Ovary (tissue), 9 donors: ENCODE results near the gene GLI3. TPM values are rescaled to one million over a fixed set of nuclear protein-coding genes. Genes with fewer than 3 reads are reported as not detected.

ENCODE experiments used
- DNase-seq, 5 donors: peaks; one replicate each; pipeline ENCODE4 v3.0.0-alpha.2; 2019 to 2020
- H3K27ac ChIP-seq, 2 donors: fragments of 200-600 bp; one replicate each; pipeline versions ENCODE4 v1.5.1 to v1.8.0; 2019 to 2022
- H3K27me3 ChIP-seq: fragments of 200-600 bp; one replicate; pipeline ENCODE4 v1.8.0; 2022
- H3K36me3 ChIP-seq: fragments of 200-600 bp; sonication (generic); one replicate; pipeline ENCODE4 v1.5.1; 2019
- H3K4me1 ChIP-seq: one replicate; pipeline ENCODE4 v1.8.1; 2013; ENCODE audit warnings: mild to moderate bottlenecking, moderate library complexity; ENCODE audit not compliant: insufficient read depth
- H3K4me3 ChIP-seq: fragments of 200-600 bp; sonication (generic); one replicate; pipeline ENCODE4 v1.5.1; 2017
- H3K9me3 ChIP-seq, 2 donors: fragments of 200-600 bp in 1 of 2; sonication (generic) in 1 of 2; one replicate each; pipeline versions ENCODE4 v1.5.1 to v1.8.1; 2013 to 2019; ENCODE audit warnings: mild to moderate bottlenecking in 1 of 2, moderate library complexity in 1 of 2
- EP300 ChIP-seq: sonication (generic); formaldehyde crosslinking; IDR thresholded peaks from one replicate; pipeline ENCODE4 v1.6.1; 2017; ENCODE audit warnings: antibody characterized with exemption
- POLR2A ChIP-seq: fragments of 450-650 bp; IDR thresholded peaks from one replicate; pipeline ENCODE4 v1.6.1; 2017; ENCODE audit warnings: antibody characterized with exemption, mild to moderate bottlenecking, moderate library complexity
- WGBS, 3 donors: extraction: QIAGEN DNeasy Blood & Tissue Kit in 1 of 3; methylation state at CpG; one replicate each; pipeline versions ENCODE4 v1.1.5 to v1.1.7; 2013 to 2017; 5-methylcytosine and 5-hydroxymethylcytosine counted together
- intact Hi-C, 4 donors: fragments of 100-400 bp; cut with DNase I; formaldehyde crosslinking; loops; one replicate each; pipeline versions ENCODE4 v1.11.0 to v1.15.1; 2022 to 2023
- polyA plus RNA-seq, 2 donors: library from polyadenylated mRNA; stranded (reverse); fragments of 200-250 nt in 1 of 2; fragments of 350-450 nt in 1 of 2; fragmentation: Illumina TruSeq in 1 of 2; extraction: RNeasy Lipid Tissue Mini Kit (QIAGEN cat#74804) in 1 of 2; gene quantifications; one replicate each; pipeline ENCODE4 v1.2.3, GENCODE V29; 2013 to 2014
- total RNA-seq, 7 donors: library from RNA; depleted of rRNA in 2 of 7; stranded (reverse); fragments of >200 nt in 2 of 7; fragmentation: NEBNext Ultra II Directional in 3 of 7; extraction: Animal tissue kit (Norgen Biotek cat#: 25700) in 3 of 7; gene quantifications; one replicate each; pipeline versions ENCODE4 v1.1.0 to v1.2.4, GENCODE V29; 2016 to 2023
- TF ChIP-seq, protein P1 (sequence below), 3 donors: fragments of 450-650 bp in 2 of 3; fragments of 200-600 bp in 1 of 3; IDR thresholded peaks; one replicate each; pipeline versions ENCODE4 v1.5.1 to v1.8.0; 2016 to 2022; ENCODE audit warnings: antibody characterized with exemption in 3 of 3, mild to moderate bottlenecking in 1 of 3
- donor health status: DM: no; HTN: no; CAD: no; lungs with moderate emphysema.
- donor health status: DM: no; HTN: no; CAD: no.
- donor health status: Bipolar disorder and iron deficiency.
- donor health status: DM: yes; HTN: yes; CAD: no.
- donor health status: DM: no; HTN: no; CAD: no.
- donor health status: DM: yes; HTN: yes; CAD: no.

GLI3 gene
- total and polyA plus RNA-seq, 9 donors, result 9.5 to 67.1 (median 50.5) TPM

DNA sequence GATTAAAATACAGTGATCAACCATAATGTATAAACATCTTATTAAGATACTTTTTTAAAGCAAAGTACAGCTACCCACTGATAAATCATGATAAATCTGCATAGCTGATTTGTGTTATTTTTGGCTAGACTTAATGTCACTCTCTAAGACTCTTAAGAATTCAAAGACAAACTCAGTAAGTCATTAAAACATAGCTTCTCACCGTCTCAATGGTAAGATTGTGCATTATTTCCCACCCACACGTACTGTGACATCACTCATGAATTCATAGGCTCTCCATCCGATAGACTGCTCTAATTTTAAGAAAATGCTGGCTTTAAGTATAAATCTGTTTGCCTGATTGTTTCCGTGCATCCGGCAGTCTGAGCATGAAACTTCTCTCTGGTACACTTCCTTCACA, 266.1 kb downstream of the GLI3 start:
- intact Hi-C loops, result loop anchor here in 2 of 4 donors (10.0 kb wide), 2 partner anchors 724 to 864 kb away; no protein-coding TSS in a partner anchor
- WGBS, 3 donors, result 80 to 90% (median 90%) methylated on average over 5 of the region's 5 CpGs
- H3K4me1 ChIP-seq, result peaks cover 2% of the 10 kb centered on the region
- H3K36me3 ChIP-seq, result no peaks in the 10 kb centered on the region
- DNase-seq, result no peak
- no peaks in the 10 kb centered on the region for H3K27me3 ChIP-seq
- H3K4me3 ChIP-seq, result no peak overlapping the region
- H3K27ac ChIP-seq, result no peak overlapping the region
- TF ChIP-seq EP300 (no peak), POLR2A (no peak)
- TF ChIP-seq, protein P1, sequence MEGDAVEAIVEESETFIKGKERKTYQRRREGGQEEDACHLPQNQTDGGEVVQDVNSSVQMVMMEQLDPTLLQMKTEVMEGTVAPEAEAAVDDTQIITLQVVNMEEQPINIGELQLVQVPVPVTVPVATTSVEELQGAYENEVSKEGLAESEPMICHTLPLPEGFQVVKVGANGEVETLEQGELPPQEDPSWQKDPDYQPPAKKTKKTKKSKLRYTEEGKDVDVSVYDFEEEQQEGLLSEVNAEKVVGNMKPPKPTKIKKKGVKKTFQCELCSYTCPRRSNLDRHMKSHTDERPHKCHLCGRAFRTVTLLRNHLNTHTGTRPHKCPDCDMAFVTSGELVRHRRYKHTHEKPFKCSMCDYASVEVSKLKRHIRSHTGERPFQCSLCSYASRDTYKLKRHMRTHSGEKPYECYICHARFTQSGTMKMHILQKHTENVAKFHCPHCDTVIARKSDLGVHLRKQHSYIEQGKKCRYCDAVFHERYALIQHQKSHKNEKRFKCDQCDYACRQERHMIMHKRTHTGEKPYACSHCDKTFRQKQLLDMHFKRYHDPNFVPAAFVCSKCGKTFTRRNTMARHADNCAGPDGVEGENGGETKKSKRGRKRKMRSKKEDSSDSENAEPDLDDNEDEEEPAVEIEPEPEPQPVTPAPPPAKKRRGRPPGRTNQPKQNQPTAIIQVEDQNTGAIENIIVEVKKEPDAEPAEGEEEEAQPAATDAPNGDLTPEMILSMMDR (IDR thresholded peaks at IDR 0.05), result no peak
- no peaks in the 10 kb centered on the region for H3K9me3 ChIP-seq

DNA sequence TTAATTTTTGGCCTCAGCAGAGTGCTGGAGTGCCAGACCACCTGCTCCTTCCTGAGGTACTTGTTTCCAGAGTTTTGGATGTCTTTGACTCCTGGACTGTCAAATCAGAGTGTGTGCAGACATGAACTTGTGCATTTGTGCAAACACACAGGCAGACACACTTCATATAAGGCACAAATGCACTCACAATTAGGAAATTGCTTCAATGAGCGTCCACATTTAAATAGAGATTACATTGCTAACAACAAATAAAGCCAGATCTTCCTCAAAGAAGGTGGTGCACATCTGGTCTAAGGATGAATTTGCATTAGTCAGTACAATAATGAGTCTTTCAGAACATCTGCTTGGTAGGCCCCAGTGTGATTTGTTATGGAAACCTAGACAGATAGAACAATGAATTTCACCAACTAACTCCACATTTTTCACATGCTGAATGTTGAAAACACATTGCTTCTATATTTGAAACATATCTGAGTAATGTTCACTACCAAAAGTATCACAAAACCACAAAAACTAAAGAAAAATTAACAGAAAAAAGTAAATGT, 267.4 kb downstream of the GLI3 start:
- TF ChIP-seq POLR2A (no peak), EP300 (no peak)
- TF ChIP-seq, protein P1 (IDR thresholded peaks at IDR 0.05), result no peak
- DNase-seq, result no peak
- Histone ChIP-seq H3K36me3 (no peaks in the 10 kb centered on the region), H3K27me3 (no peaks in the 10 kb centered on the region), H3K4me3 (no peak overlapping the region), H3K4me1 (peaks cover 2% of the 10 kb centered on the region), H3K9me3 (no peaks in the 10 kb centered on the region), H3K27ac (no peak overlapping the region)
- intact Hi-C loops, result loop anchor here in 2 of 4 donors (10.0 kb wide), 2 partner anchors 725 to 865 kb away; no protein-coding TSS in a partner anchor
- 31 to 64% (median 48%) methylated on average over 1 of the region's 1 CpG for WGBS, 3 donors

DNA sequence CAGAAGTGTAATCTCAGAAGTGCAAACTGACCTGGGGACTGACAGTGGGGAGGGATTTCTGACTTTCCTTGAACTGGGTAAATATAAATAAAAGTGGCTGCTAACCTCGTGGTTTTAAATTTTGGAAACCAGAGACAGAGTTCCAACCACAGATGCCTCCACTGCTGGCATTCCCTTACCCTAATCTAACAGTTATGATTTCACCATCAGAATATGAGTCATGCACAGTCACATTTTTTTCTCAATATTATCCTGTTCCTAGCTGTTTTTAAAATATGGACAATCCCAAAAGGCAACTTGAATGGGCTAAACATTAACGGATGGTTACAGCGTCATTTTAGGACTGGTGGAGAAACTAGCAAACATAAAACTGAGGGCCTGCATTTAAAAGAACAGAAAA, 269.9 kb downstream of the GLI3 start:
- Histone ChIP-seq H3K4me3 (no peak overlapping the region), H3K27me3 (no peaks in the 10 kb centered on the region), H3K4me1 (peaks cover 2% of the 10 kb centered on the region), H3K36me3 (no peaks in the 10 kb centered on the region), H3K27ac (no peak overlapping the region), H3K9me3 (no peaks in the 10 kb centered on the region)
- no peak for DNase-seq
- intact Hi-C loops, result no loop called here
- no peak for TF ChIP-seq POLR2A
- TF ChIP-seq EP300, result no peak
- TF ChIP-seq, protein P1 (IDR thresholded peaks at IDR 0.05), result no peak
- WGBS, 3 donors, result 25 to 44% (median 42%) methylated on average over 3 of the region's 3 CpGs

DNA sequence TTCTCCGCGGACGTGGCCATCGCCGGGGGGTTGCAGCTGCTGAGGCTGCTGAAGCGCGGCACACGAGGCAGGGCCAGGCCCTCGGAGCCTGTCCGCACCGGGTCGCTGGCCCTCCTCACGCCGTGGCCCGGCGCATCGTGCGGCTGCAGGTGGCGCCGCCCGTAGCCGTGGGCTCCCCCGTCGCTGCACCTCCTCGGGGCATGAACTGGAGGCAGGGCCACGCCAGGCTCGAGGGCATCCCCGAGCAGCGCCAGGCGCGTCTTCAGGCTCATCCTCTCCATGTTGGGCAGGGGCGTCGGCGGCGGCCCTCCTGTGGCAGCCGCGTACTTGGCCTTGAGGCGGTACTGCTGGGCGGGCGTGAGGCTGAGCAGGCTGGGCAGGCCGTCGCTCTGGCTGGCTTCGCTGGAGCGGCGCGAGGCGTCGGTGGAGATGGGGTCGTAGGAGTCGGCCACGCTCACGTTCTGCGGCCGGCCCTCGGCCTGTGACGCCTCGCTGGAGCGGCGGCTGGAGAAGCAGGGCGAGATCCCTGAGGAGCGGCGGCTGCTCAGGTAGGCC, 271.0 kb downstream of the GLI3 start:
- Histone ChIP-seq H3K4me3 (no peak overlapping the region), H3K36me3 (no peaks in the 10 kb centered on the region), H3K4me1 (peaks cover 2% of the 10 kb centered on the region), H3K27me3 (no peaks in the 10 kb centered on the region), H3K9me3 (no peaks in the 10 kb centered on the region), H3K27ac (no peak overlapping the region)
- no peak for DNase-seq
- WGBS, 3 donors, result 97% methylated on average over 62 of the region's 62 CpGs
- TF ChIP-seq, protein P1 (IDR thresholded peaks at IDR 0.05), result no peak
- TF ChIP-seq EP300 (no peak), POLR2A (no peak)
- intact Hi-C loops, result no loop called here
